HG03139 (cell line): Measurements from ENCODE around the gene SLC6A5.
A peak's percentile ranks its signal among the peaks of the same experiment; 100 is the strongest.

Source experiments
- ATAC-seq: cut with Tn5 transposase; IDR thresholded peaks from one replicate; pipeline ENCODE4 v1.9.1; 2021; ENCODE audit not compliant: unreplicated experiment

Gene SLC6A5

GRCh38 chr11:20596205-20597153 is 2.9 kb upstream of the SLC6A5 start:
- no peak for ATAC-seq

GRCh38 chr11:20597154-20597679 is 2.2 kb upstream of the SLC6A5 start:
- no peak for ATAC-seq

- ATAC-seq, result no peak
Measured at GRCh38 chr11:20597680-20598484, 1.5 kb upstream of the SLC6A5 start.

GRCh38 chr11:20598492-20598891 is 916 bp upstream of the SLC6A5 start:
- no peak for ATAC-seq

GRCh38 chr11:20600020-20600346 is 575 bp downstream of the SLC6A5 start:
- ATAC-seq, result no peak

- no peak for ATAC-seq
Measured at GRCh38 chr11:20600551-20600950, 1.1 kb downstream of the SLC6A5 start.

- no peak for ATAC-seq
Measured at GRCh38 chr11:20601221-20601914, 2.0 kb downstream of the SLC6A5 start.

- no peak for ATAC-seq
Measured at GRCh38 chr11:20604295-20604803, 4.9 kb downstream of the SLC6A5 start.

- ATAC-seq, result no peak
Measured at GRCh38 chr11:20604864-20605601, 5.6 kb downstream of the SLC6A5 start.

- ATAC-seq, result no peak
Measured at GRCh38 chr11:20605602-20606091, 6.2 kb downstream of the SLC6A5 start.

GRCh38 chr11:20608934-20609333 is 9.5 kb downstream of the SLC6A5 start:
- no peak for ATAC-seq

GRCh38 chr11:20609727-20610707 is 10.6 kb downstream of the SLC6A5 start:
- peak; percentile 98 for ATAC-seq

- ATAC-seq, result no peak
Measured at GRCh38 chr11:20610825-20611224, 11.4 kb downstream of the SLC6A5 start.

- ATAC-seq, result no peak
Measured at GRCh38 chr11:20611445-20611844, 12.0 kb downstream of the SLC6A5 start.

- ATAC-seq, result no peak
Measured at GRCh38 chr11:20611892-20612291, 12.5 kb downstream of the SLC6A5 start.

- no peak for ATAC-seq
Measured at GRCh38 chr11:20612416-20612815, 13.0 kb downstream of the SLC6A5 start.

GRCh38 chr11:20616920-20617319 is 17.5 kb downstream of the SLC6A5 start:
- no peak for ATAC-seq

GRCh38 chr11:20617346-20618005 is 18.1 kb downstream of the SLC6A5 start:
- ATAC-seq, result no peak
